ENCODE results near the gene GJB2.
"Not testable (repeated sequence)": the region's sequence is repeated elsewhere in the genome, so short reads cannot be mapped to it uniquely, and the experiment has no call there.

GJB2 gene

DNA sequence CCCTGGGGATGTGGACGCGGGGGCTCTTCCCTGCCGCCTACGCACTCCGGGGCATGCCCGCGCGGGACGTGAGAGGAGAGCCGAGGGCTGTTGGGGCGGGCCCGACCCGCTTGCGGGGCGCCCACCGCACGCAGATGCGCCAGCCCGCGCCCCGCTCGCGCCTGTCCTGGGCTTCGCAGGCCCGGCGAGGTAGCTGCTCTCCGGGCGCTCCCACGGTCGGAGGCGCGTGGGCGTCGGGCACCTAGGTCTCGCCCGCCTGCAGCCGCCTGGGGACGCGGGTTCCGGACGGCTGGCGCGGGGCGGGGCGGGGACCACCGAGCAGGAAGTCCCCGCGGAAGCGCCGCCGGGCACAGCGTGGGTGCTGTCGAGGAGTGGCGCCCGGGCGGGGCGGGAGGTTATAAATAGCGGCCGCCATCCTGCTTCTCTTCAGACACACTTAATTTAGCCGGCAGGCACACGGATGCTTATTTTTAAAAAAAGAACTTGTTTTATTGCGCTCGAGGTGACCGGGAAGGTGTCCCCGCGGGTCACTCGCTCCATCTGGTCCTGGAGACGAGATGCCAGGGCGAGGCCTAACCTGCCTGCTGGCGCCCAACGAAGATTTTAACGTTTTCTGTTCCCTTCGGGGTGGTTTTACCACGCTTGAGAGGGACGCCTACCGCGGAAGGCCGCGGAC lies 31.3 kb downstream of the GJB2 start:
- DNase-seq = no peak

DNA sequence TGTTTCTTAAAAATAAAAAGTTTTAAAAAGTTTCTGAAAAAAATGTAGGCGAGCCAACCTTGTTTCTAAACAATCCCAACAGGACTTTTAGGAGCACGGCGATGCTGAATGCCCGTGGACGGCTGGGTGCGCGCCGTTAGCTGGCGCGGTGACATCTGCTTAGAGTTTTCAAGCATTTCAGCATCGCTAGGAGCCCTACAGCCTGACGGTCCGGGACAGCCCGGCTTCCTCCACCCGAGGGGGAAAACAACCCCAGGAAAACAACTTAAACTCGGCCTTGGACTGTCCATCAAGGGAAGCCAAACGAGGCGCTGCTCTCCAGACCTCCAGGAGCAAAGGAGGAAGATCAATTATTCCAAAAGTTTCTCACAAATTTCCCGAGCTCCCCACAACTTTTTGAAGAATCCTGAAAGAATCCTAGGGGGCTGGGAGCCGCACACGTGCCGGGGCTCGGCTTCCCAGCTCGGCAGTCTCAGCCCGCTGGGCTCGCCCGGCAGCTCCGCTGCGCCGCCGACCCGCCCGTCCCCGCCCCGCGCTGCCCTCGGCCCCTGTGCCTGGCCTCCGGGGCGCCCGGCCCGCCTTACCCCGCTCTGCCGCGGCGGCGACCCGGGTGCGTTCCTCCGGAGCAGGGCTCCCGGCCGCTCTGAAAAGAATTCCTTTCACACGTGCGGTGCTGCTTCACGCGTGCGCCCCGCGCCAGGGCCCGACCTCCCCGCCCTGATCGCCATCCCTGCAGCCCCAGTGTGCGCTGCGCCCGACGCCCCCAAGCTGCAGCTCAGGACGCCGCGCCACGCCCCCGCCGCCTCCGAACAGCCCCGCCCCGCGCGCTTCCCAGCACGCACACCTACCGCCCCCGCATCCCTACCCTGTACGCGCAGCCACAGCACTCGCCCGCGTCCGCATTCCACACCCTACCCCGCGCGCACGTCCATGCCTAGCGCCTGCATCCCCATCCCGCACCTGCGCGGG lies 32.1 kb downstream of the GJB2 start, which contains the start of gene GJA3:
TSS of gene GJA3 (minus strand) at position 747 of the 969 bp plus-strand sequence. CDS start 17,764 bp downstream, outside the sequence.
- DNase-seq = no peak

DNA sequence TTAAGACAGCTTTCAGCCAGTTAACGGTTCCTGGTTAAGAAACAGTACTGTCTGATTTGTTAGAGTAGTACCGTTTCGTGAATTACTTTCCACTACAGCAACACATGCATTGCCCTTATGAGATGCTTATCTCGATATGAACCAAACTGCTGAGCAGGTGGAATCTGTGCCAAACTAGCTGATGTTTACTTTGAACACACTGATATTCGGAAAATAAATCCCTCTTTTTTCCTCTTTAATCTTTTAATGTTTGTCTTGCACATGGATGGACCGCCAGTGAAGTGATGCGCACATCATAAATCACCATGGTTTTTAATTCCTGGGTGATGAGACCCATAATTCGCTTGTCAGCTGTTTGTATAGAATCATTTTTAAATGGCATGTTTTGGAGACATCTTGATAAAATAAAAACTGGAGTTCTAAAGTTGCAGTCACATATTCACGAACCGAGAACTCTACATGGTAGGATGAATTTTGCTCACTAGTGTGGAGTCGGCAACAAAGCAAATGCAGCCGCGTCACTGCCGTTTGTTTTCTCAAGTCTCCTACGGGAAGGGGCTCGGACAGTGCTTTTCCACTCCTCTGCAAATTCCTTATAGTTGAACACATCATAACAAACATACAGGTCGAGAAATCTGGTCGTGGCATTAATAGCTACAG lies 33.0 kb downstream of the GJB2 start:
- no peak for DNase-seq

DNA sequence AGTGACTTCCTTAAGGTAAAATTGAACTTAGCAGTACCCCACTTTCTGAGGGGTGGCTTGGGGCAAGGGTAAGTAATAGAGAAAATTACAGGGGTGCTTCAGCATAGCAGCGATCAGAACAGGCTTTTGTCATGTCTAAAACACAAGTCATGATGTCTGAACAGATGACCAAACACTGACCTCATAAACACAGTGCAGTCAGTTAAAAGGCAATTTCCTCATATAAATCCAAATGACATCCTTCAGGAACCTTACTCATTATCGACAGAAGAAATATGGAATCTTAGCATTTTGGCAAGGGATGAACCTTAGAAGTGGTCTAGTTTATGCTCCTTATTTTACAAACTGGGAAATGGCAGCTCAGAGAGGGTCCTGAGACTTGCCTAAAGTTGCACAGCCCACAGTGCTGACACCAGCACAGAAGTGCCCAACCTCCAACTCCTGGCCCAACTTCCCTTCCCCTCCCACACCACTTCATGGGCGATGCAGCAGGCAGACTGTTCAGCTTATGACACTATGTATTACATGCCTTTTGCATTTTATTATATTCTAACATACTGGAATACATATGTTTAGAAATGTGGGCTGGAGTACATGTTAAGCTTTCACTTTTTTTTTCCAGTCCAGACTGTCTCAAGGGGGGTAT lies 35.5 kb downstream of the GJB2 start:
- no peak for DNase-seq

DNA sequence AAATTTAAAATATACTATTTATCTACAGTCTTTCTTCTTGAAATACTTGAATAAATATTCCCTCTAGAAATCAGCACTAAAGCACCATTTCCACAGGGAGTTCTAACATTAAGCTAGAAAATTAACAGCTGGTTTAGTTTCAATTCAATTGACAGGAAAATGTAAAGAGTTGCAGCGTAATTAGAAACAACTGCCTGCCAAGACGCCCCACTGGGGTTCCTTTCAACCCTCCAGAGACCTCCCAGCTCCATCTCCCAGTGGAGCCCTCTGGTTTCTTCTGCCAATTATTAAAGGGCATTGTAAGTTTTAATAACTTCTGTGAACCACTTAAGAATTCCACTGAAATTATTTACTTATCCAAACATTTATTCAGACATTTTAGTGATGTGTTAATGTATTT lies 36.0 kb downstream of the GJB2 start:
- DNase-seq = no peak

DNA sequence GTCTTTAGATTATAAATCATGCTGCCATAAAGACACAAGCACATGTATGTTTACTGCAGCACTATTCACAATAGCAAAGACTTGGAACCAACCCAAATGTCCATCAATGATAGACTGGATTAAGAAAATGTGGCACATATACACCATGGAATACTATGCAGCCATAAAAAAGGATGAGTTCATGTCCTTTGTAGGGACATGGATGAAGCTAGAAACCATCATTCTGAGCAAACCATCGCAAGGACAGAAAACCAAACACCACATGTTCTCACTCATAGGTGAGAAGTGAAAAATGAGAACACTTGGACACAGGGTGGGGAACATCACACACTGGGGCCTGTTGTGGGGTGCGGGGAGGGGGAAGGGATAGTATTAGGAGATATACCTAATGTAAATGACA lies 39.4 kb downstream of the GJB2 start:
- DNase-seq = not testable (repeated sequence)

DNA sequence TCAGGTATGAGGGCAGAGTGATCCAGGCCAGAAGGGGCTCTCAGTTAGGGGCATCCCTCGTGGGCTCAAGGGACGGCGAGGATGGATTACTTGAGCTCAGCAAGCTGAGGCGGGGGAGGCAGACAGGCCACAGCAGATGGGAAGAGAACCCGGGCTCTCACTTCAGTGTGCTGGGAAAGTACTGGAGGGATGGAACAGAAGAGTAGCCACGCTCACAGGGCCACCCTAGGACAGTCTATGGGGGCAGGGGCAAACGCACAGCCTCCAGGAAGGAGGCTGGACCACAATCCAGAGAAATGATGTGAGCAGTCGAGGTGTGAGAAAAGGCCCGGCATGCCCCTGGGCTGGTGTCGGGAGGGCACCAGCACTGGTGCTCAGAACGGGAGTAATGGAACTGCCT lies 41.1 kb downstream of the GJB2 start:
- DNase-seq = no peak

DNA sequence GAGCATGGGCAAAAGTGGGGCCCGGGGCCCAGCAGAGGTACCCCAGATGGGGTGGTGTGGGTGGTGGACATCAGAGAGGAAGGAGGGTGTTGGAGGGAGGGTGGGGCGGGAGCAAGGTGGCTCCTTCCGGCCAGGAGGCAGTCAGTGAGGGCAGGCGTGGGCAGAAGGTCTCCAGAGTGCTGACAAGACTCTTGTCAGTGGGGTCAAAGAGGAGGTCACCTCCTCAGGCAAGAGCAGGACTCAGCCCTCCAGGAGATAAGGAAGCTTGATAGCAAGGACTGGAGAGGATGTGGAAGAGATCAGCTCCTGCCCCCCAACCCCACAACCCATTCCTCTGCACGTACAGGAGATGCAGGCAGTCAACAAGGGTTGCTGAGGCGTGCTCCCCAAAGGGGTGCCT lies 41.7 kb downstream of the GJB2 start:
- no peak for DNase-seq

DNA sequence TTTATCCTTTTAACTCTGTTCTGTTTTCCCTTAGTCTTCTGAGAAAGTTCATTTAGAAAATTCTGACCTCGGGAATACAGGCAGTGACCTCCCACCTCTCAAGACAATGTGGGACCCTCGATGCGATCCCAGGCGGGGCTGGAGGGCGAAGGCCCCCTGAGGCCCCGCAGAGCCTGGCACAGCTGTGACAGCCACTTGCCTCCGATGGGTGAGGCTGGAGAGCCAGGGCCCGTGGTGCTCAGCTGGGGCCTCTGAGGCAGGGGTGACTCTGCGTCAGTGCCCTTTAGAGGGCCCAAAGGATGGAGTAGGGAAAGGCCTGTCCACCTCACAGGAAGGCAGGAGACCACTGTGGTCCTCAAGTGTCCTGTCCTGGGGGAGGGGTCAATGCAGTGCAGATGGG lies 42.2 kb downstream of the GJB2 start:
- no peak for DNase-seq

DNA sequence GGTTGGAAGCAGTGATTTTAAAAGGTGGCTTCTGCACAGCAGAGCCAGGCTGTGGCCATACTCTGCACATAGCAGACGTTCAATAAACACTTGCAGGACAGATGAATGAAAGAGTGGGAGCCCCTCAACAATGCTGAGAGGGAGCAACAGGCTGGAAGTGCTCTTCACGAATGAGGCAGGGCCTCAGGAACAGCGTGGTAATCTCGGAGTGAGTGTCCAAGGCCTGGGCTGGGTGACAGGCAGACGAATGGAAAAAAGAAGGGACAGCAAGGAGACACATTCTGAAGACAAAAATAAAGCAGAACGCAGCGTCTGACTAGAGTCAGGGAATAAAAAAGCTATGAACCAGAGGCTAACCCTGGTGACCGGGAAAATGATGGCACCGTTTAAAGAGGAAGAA lies 43.0 kb downstream of the GJB2 start:
- DNase-seq = no peak

DNA sequence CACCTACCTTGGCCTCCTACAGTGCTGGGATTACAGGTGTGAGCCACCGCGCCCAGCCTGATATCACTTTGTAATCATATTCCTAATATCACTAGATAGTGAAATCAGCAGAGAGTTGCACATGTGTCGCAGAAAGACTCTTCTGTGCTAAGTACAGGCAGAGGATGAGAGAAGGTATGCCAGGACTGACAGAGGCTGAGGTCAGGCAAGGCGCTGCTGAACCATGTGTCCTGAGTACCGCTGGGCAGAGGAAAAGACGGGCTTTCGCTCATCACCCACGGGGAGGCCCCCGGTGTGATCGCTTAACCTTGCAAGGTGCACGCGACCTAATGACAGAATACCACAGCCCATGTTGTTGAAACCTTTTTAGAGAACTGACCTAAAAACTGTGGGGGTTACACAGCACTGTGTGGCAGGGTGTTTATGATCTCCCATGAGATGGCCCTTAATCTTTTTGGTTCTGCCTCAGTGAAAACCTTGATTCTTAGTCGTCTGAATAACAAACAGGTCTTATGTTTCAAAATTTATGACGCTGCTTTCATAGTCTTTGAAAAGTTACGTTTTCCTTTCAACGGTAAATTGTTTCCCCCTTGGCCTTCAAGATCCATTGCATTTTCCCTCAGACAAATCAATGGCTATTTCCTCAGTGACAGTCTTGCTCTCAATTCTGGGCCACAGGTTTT lies 44.1 kb downstream of the GJB2 start:
- DNase-seq = no peak

DNA sequence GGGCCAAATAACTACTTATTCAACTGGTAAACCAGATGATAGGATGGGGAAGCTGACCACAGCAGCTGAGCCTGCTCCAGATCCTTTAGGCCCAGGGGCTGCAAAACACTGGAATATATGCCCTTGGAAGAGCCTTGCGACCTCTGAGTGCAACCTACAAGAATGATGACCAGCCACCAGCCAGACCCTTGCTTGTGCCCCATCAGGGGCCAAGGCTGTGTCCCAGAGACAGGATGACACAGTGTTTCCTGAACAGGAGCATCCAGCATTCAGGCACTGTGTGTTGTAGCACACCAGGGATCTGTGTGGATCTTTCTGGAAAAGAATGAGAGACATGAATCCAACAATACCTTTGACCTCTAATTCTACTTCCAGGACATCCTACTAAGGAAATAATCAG lies 46.4 kb downstream of the GJB2 start:
- DNase-seq = no peak

DNA sequence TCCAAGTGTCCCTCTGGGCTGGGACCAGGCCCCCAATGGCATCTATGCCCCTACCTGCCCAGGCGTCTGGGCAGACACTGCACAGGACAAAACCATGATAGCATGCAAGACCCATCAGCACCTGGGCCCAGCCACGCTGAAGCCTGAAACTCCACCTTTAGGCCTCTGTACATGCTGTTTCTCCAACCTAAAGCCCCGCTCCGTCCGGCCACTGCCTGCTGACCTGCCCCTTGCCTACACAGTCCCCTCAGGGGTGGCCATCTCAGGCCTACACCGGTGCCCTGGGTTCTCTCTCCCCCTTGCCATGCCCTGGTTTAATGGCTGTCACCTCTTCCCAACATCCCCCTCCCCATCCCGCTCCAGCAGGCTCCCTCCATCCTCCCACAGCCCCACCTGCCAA lies 47.2 kb downstream of the GJB2 start:
- no peak for DNase-seq

DNA sequence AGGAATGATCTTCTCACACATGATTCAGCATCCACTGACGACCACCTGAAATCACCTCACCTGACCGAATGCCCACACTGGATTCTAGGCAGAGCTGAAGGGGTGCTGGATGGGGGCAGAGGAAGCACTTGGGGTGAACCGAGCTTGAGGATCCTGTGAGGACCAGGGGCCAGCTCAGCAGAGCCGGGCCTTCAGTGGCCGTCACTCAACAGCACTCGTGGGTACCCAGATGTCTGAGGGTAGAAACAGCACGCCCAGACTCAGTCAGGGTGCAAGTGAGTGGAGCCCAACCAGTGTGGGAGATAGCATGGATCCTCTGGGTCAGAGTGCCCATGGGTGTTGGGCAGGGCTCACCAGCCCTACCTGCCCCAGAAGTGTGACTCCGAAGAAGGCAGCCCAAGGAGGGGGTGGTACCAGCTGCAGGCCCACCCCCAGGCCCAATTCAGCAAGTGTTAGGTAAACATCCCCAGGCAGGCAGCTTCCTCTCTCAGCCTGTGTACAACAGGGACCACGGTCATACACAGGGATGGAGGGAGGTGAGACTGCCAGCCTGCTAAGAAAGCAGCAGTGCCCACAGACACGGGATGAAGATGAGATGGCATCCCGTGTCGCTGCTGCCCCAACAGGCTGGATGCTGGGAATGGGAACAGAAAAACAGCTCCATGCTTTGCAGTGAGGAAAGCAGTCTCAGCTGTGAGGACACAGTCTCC lies 48.4 kb downstream of the GJB2 start:
- no peak for DNase-seq

DNA sequence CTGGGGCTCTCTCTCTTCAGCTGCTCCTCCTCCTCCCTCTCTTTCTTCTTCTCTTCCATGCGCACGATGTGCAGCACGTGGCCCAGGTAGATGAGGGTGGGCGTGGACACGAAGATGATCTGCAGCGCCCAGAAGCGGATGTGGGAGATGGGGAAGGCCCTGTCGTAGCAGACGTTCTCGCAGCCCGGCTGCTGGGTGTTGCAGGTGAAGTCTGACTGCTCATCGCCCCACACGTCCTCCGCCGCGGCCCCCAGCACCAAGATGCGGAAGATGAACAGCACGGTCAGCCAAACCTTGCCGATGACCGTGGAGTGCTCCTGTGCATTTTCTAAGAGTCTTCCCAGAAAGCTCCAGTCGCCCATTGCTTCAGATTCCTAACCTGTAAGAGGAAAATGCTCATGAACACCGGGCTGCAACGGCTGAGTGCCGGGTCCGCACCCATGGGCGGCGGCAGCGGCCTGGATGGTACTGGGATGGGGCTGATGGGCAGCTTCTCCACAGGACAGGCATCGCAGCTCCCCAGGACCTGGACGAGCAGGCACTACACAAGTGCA lies 49.7 kb downstream of the GJB2 start:
- no peak for DNase-seq

DNA sequence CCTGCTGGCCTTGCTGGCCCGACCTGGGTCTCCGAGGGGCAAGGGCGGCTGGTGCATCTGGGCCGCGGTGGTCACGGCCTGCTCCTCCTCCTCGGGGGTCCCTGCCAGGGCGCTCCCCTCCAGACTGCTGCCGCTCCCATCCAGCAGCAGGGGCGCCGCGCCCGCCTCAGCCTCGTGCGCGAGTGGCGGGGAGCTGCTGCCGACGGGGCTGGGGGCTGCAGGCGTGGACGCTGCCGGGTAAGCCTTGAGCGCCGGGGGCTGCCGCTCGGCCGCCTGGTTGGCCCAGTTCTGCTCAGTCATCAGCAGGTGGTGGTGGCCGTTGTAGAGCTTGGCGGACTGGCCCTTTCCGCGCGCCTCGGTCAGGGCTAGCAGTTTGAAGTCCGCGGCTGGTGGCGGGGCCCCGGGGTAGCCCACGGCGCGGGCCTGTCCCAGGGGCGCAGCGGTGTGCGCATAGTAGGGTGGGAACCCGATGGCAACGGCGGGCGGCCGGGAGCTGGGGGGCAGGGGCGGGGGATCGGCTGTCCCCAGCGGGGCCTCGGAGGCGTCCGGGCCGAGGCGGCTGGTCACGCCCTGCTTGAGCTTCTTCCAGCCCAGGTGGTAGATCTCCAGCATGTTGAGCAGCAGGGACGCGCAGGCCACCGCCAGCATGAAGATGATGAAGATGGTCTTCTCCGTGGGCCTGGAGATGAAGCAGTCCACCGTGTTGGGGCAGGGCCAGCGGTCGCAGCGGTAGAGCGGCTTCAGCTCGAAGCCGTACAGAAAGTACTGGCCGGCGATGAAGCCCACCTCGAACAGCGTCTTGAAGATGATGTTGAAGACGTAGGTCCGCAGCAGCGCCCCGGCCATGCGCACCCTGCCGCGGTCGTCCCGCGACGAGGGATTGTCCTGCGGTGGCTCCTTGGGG lies 50.5 kb downstream of the GJB2 start:
- no peak for DNase-seq

DNA sequence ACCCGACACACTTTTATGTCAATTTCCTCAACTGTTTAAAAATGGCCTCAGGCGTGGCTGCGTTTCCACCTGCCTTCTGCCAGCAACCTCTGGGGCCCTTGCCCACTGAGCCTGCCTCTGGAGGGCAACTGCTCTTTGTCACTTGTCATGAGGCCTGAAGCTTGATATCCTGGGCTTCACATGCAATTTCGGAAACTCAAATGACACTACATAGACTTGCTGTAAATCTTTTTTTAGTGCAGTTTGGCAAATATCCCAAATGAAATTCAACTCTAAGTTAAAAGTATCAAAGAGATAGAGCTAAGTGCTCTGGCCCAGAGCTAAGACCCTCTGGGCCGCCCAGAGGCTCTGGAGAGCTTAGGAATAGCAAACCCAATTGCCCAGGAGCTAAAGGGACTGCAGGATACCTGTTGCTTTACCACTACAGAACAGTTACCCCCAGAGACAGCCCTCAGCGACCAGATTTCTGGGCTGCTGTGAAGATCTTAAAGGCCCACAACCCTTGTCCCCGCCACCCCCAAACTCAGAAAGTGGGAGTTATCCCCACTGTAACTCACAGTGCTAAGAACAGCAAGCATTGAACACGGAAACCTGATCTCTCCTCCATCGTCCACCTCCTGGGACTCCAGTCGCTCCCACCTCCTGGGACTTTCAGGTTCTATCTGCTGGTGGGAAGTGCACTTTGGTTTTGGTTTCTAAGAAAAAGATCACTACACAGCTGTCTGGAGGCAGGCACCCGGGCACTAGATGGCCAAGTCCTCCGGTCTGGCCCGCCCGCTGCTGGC lies 51.3 kb downstream of the GJB2 start:
- no peak for DNase-seq

DNA sequence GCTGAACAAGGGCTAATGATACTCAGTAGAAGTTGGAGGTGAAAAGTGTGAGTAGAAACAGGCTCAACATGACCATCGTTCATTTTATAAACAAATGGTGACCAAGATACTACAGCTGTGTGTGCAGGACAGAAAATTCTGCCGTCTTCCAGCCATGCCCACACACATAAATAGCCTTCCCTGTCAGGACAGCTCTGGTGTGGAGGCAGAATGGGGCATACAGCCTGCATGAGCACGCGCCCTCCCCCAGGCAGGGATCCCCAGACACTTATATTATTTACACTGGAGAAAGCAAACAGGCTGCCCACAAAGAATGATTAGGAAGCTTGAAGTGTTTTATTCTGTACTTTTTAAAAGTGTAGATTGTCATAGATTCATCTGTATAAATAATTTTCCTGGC lies 52.3 kb downstream of the GJB2 start:
- no peak for DNase-seq

DNA sequence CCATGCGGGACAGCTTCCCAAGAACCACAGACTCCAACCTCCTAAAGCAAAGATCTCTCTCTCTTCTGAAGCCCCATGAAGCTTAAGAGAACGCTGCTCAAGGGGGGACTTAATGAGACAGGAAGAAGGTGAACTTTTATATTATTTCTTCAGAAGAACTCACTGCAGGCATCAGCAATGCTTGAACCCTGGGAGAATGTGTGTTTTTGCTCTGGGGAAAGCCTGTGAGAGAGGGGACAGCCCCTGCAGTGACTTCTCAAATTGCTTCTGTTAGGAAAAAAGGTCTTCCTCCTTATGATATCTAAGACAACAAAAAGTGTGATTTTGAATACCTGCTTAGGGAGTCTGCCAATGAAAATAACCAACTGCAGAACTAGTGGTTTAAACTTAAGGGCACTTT lies 54.9 kb downstream of the GJB2 start:
- no peak for DNase-seq

Data from DMS153 (cell line).